Keratinocyte (primary cell): ENCODE data around the gene RORB. TPM values are rescaled to one million over a fixed set of nuclear protein-coding genes. Genes with fewer than 3 reads are reported as not detected.

Source experiments
- DNase-seq: peaks from one replicate; pipeline ENCODE4 v3.0.0-alpha.2; 2011; ENCODE audit warnings: low read depth, missing footprints, low spot score
- FAIRE-seq: peaks from 2 replicates; lab custom pipeline; 2011; peaks lifted over from hg19 to GRCh38; lab: Jason Lieb, UNC
- H2AFZ ChIP-seq: 2 replicates; pipeline ENCODE4 v1.6.0; 2012; ENCODE audit warnings: low read length, control low read depth, inconsistent platforms; ENCODE audit not compliant: control insufficient read depth
- H3K27ac ChIP-seq: 2 replicates; pipeline ENCODE4 v1.5.1; 2011; ENCODE audit warnings: low read length; ENCODE audit not compliant: control insufficient read depth, insufficient read depth
- H3K27me3 ChIP-seq: 3 replicates; pipeline ENCODE4 v1.6.0; 2011; ENCODE audit warnings: low read length; ENCODE audit not compliant: control insufficient read depth, insufficient read depth; ENCODE audit errors: extremely low read depth
- H3K36me3 ChIP-seq, 2 experiments: 2 replicates in 1 of 2; 3 replicates in 1 of 2; pipeline ENCODE4 v1.5.1; 2011; ENCODE audit warnings: low read length in 2 of 2, mild to moderate bottlenecking in 1 of 2; ENCODE audit not compliant: control insufficient read depth in 2 of 2, insufficient read depth in 2 of 2; ENCODE audit errors: extremely low read depth in 1 of 2
- H3K4me1 ChIP-seq: 3 replicates; pipeline ENCODE4 v1.5.1; 2011; ENCODE audit warnings: low read length; ENCODE audit not compliant: control insufficient read depth, insufficient read depth; ENCODE audit errors: extremely low read depth
- H3K4me2 ChIP-seq: 3 replicates; pipeline ENCODE4 v1.6.0; 2011; ENCODE audit warnings: low read depth, low read length; ENCODE audit not compliant: control insufficient read depth, insufficient read depth; ENCODE audit errors: extremely low read depth
- H3K4me3 ChIP-seq, 3 experiments: fragments of 200-600 bp in 1 of 3; sonication (generic) in 1 of 3; 2 replicates in 2 of 3; 3 replicates in 1 of 3; pipeline ENCODE4 v1.5.1; 2011 to 2016; ENCODE audit warnings: low read length in 3 of 3, mild to moderate bottlenecking in 3 of 3, control low read depth in 2 of 3, inconsistent platforms in 1 of 3, low read depth in 1 of 3, mixed read lengths in 1 of 3, mixed run types in 1 of 3, moderate library complexity in 1 of 3; ENCODE audit not compliant: control insufficient read depth in 2 of 3, insufficient read depth in 2 of 3; ENCODE audit errors: extremely low read depth in 1 of 3
- H3K79me2 ChIP-seq: 2 replicates; pipeline ENCODE4 v1.6.0; 2012; ENCODE audit warnings: low read length; ENCODE audit not compliant: control insufficient read depth, insufficient read depth
- H3K9ac ChIP-seq: 3 replicates; pipeline ENCODE4 v1.6.0; 2011; ENCODE audit warnings: low read length; ENCODE audit not compliant: control insufficient read depth, insufficient read depth; ENCODE audit errors: extremely low read depth
- H3K9me1 ChIP-seq: 3 replicates; pipeline ENCODE4 v1.6.0; 2011; ENCODE audit warnings: low read length; ENCODE audit not compliant: control insufficient read depth, insufficient read depth; ENCODE audit errors: extremely low read depth
- H3K9me3 ChIP-seq: 2 replicates; pipeline ENCODE4 v1.5.1; 2012; ENCODE audit warnings: low read depth, low read length; ENCODE audit not compliant: control insufficient read depth
- H4K20me1 ChIP-seq: 3 replicates; pipeline ENCODE4 v1.6.0; 2011; ENCODE audit warnings: low read length; ENCODE audit not compliant: control insufficient read depth, insufficient read depth; ENCODE audit errors: extremely low read depth
- CTCF ChIP-seq, 3 experiments: IDR thresholded peaks in 1 of 3; conservative IDR thresholded peaks in 1 of 3; optimal IDR thresholded peaks in 1 of 3; 2 replicates in 2 of 3; 3 replicates in 1 of 3; pipeline versions ENCODE3 to v1.5.1; 2011; ENCODE audit warnings: low read length in 3 of 3, mild to moderate bottlenecking in 3 of 3, moderate library complexity in 2 of 3, control low read depth in 1 of 3, inconsistent platforms in 1 of 3; ENCODE audit not compliant: insufficient read depth in 2 of 3; ENCODE audit errors: extremely low read depth in 1 of 3
- EZH2 ChIP-seq: IDR thresholded peaks from one replicate; pipeline ENCODE4 v1.6.1; 2012; ENCODE audit warnings: inconsistent platforms, mild to moderate bottlenecking, low read length, moderate library complexity
- dilution Hi-C: fragments of 300-500 bp; cut with MboI; formaldehyde crosslinking; loops from one replicate; pipeline ENCODE4 v1.7.0; 2020; ENCODE audit warnings: low sequenced_read_pairs; ENCODE audit not compliant: extremely low pct_ligation_motif_present
- polyA plus RNA-seq, 5 experiments: library from polyadenylated mRNA; depleted of rRNA in 3 of 5; stranded (reverse) in 3 of 5; stranded (forward) in 1 of 5; unstranded in 1 of 5; fragments of >200 nt; gene quantifications; 1 replicate in 1 of 5; 2 replicates in 3 of 5; 3 replicates in 1 of 5; pipeline versions ENCODE4 v1.2.1 to v1.2.3, GENCODE V29; 2011 to 2012; ENCODE audit warnings: missing spikeins in 2 of 5, low read depth in 1 of 5, low replicate concordance in 1 of 5

Gene RORB
- polyA plus RNA-seq, 1 donor (not counting 4 experiments of a cell fraction or from before 2014, with no cell fraction given), result not detected

- no peak overlapping the region for H3K27ac ChIP-seq
- no peak overlapping the region for H3K9ac ChIP-seq
- dilution Hi-C loops, result no loop called here
- H2AFZ ChIP-seq, result no peak overlapping the region
- no peaks in the 10 kb centered on the region for H3K36me3 ChIP-seq
- H3K9me3 ChIP-seq, result no peaks in the 10 kb centered on the region
- H3K4me2 ChIP-seq, result no peak overlapping the region
- TF ChIP-seq EZH2, result no peak
- DNase-seq, result no peak
- H4K20me1 ChIP-seq, result no peaks in the 10 kb centered on the region
- H3K4me1 ChIP-seq, result peaks cover 13% of the 10 kb centered on the region
- H3K4me3 ChIP-seq, result no peak overlapping the region
- FAIRE-seq, result no peak
- no peaks in the 10 kb centered on the region for H3K9me1 ChIP-seq
- no peaks in the 10 kb centered on the region for H3K79me2 ChIP-seq
- H3K27me3 ChIP-seq, result peaks cover 51% of the 10 kb centered on the region
These were observed 4.4 kb downstream of the RORB start for GRCh38 chr9:74501570-74501969.

- H2AFZ ChIP-seq, result no peak overlapping the region
- no peak for TF ChIP-seq EZH2
- TF ChIP-seq CTCF (optimal IDR thresholded peaks at IDR 0.05 in 1 of 3, IDR thresholded peaks at IDR 0.05 in 1 of 3, conservative IDR thresholded peaks at IDR 0.05 in 1 of 3; ENCODE audit: extremely low read depth in 1 of 3, insufficient read depth in 2 of 3, low read length in 3 of 3), result no peak
- no peaks in the 10 kb centered on the region for H4K20me1 ChIP-seq
- H3K9ac ChIP-seq, result no peak overlapping the region
- no peak overlapping the region for H3K4me2 ChIP-seq
- no peak overlapping the region for H3K4me3 ChIP-seq
- DNase-seq (no peak), FAIRE-seq (no peak)
- no peaks in the 10 kb centered on the region for H3K9me3 ChIP-seq
- H3K27ac ChIP-seq, result no peak overlapping the region
- no peaks in the 10 kb centered on the region for H3K36me3 ChIP-seq
- dilution Hi-C loops, result no loop called here
- H3K4me1 ChIP-seq, result no peaks in the 10 kb centered on the region
- peaks cover 34% of the 10 kb centered on the region for H3K27me3 ChIP-seq
- no peaks in the 10 kb centered on the region for H3K9me1 ChIP-seq
- H3K79me2 ChIP-seq, result no peaks in the 10 kb centered on the region
These were observed 6.1 kb downstream of the RORB start for GRCh38 chr9:74503219-74503618.

- Histone ChIP-seq H2AFZ (no peak overlapping the region), H3K4me2 (no peak overlapping the region), H4K20me1 (no peaks in the 10 kb centered on the region), H3K27ac (no peak overlapping the region), H3K9ac (no peak overlapping the region), H3K9me1 (no peaks in the 10 kb centered on the region), H3K27me3 (peaks cover 30% of the 10 kb centered on the region), H3K9me3 (no peaks in the 10 kb centered on the region), H3K79me2 (no peaks in the 10 kb centered on the region), H3K4me3 (no peak overlapping the region), H3K36me3 (no peaks in the 10 kb centered on the region), H3K4me1 (no peaks in the 10 kb centered on the region)
- dilution Hi-C loops, result no loop called here
- FAIRE-seq (no peak), DNase-seq (no peak)
- no peak for TF ChIP-seq EZH2
These were observed 6.5 kb downstream of the RORB start for GRCh38 chr9:74503666-74504065.
